H1 (cell line): Measurements from ENCODE around the gene MAPK14. TPM values are rescaled to one million over a fixed set of nuclear protein-coding genes. Genes with fewer than 3 reads are reported as not detected.

Experiments
- CTCF ChIA-PET: fragments of 300-600 bp; sonication (Branson Sonifier 250); formaldehyde crosslinking; loops from one replicate; lab custom pipeline; 2021; ENCODE audit not compliant: partially characterized antibody; lab: Charles Lee
- POLR2A ChIA-PET: fragments of 300-600 bp; sonication (Branson Sonifier 250); formaldehyde crosslinking; loops from one replicate; lab custom pipeline; 2021; ENCODE audit warnings: inconsistent platforms; ENCODE audit not compliant: partially characterized antibody; lab: Charles Lee
- DNase-seq, 2 experiments: peaks; one replicate each; pipeline versions ENCODE4 v3.0.0 to v3.0.0-alpha.2; 2010 to 2022; ENCODE audit warnings: low spot score in 2 of 2, low read depth in 1 of 2, mixed read lengths in 1 of 2
- FAIRE-seq: peaks from 2 replicates; lab custom pipeline; 2011; peaks lifted over from hg19 to GRCh38; lab: Jason Lieb, UNC
- H2AFZ ChIP-seq: 2 replicates; pipeline ENCODE4 v1.8.1; 2012; ENCODE audit warnings: low read length, inconsistent platforms
- H2AK5ac ChIP-seq: 2 replicates; pipeline ENCODE4 v1.6.1; 2013; ENCODE audit warnings: low read depth, low read length
- H2BK120ac ChIP-seq: replicated peaks from 2 replicates; pipeline ENCODE3; 2013; ENCODE audit warnings: low read depth, low read length, inconsistent platforms
- H2BK12ac ChIP-seq: 2 replicates; pipeline ENCODE4 v1.6.1; 2013; ENCODE audit warnings: low read depth, low read length
- H2BK15ac ChIP-seq: 2 replicates; pipeline ENCODE4 v1.6.1; 2013; ENCODE audit warnings: low read length
- H2BK20ac ChIP-seq: 2 replicates; pipeline ENCODE4 v1.6.1; 2013; ENCODE audit warnings: low read length
- H2BK5ac ChIP-seq: 2 replicates; pipeline ENCODE4 v1.6.1; 2013; ENCODE audit warnings: low read depth, low read length
- H3K14ac ChIP-seq: 2 replicates; pipeline ENCODE4 v1.6.1; 2013; ENCODE audit warnings: inconsistent platforms; ENCODE audit not compliant: insufficient read length
- H3K18ac ChIP-seq: 2 replicates; pipeline ENCODE4 v1.6.1; 2013; ENCODE audit warnings: low read length; ENCODE audit errors: extremely low read depth
- H3K23ac ChIP-seq: 2 replicates; pipeline ENCODE4 v1.6.1; 2013; ENCODE audit warnings: inconsistent platforms; ENCODE audit not compliant: insufficient read length
- H3K23me2 ChIP-seq: 2 replicates; pipeline ENCODE4 v1.6.1; 2013; ENCODE audit warnings: low read depth, low read length
- H3K27ac ChIP-seq: 2 replicates; pipeline ENCODE4 v1.6.1; 2011; ENCODE audit warnings: low read depth, low read length, inconsistent platforms
- H3K27me3 ChIP-seq, 4 experiments: replicated peaks in 1 of 4; 1 replicate in 1 of 4; 2 replicates in 3 of 4; pipeline versions ENCODE4 v1.6.1 to v1.8.1; 2011 to 2013; ENCODE audit warnings: low read length in 3 of 4, mild to moderate bottlenecking in 3 of 4, inconsistent platforms in 2 of 4, mixed read lengths in 2 of 4, moderate library complexity in 1 of 4; ENCODE audit not compliant: control insufficient read depth in 3 of 4, insufficient read depth in 3 of 4; ENCODE audit errors: extremely low read depth in 1 of 4
- H3K36me3 ChIP-seq, 4 experiments: 2 replicates each; pipeline versions ENCODE4 v1.6.1 to v1.8.1; 2011 to 2013; ENCODE audit warnings: mild to moderate bottlenecking in 4 of 4, low read length in 3 of 4, moderate library complexity in 2 of 4, control low read depth in 1 of 4, inconsistent platforms in 1 of 4; ENCODE audit not compliant: insufficient read depth in 4 of 4, control insufficient read depth in 2 of 4
- H3K4ac ChIP-seq: replicated peaks from 2 replicates; pipeline ENCODE3; 2013; ENCODE audit warnings: low read length, low read depth, mixed read lengths, inconsistent platforms; ENCODE audit not compliant: insufficient read length
- H3K4me1 ChIP-seq, 4 experiments: replicated peaks in 1 of 4; 1 replicate in 1 of 4; 2 replicates in 3 of 4; pipeline versions ENCODE4 v1.6.1 to v1.8.1; 2011 to 2013; ENCODE audit warnings: low read length in 3 of 4, inconsistent platforms in 2 of 4, mixed read lengths in 1 of 4; ENCODE audit not compliant: insufficient read depth in 4 of 4, control insufficient read depth in 3 of 4
- H3K4me2 ChIP-seq, 2 experiments: 2 replicates each; pipeline versions ENCODE4 v1.6.1 to v1.8.1; 2011 to 2013; ENCODE audit warnings: low read depth in 2 of 2, low read length in 2 of 2, control low read depth in 1 of 2, inconsistent platforms in 1 of 2, mild to moderate bottlenecking in 1 of 2; ENCODE audit not compliant: insufficient read depth in 1 of 2
- H3K4me3 ChIP-seq, 4 experiments: fragments of 200-600, 300-600 bp in 1 of 4; sonication (generic), shearing (Covaris generic), sonication (Bioruptor Twin) in 1 of 4; 2 replicates each; pipeline versions ENCODE4 v1.5.1 to v1.8.1; 2011 to 2016; ENCODE audit warnings: low read length in 4 of 4, low read depth in 3 of 4, control low read depth in 2 of 4, inconsistent platforms in 2 of 4, mild to moderate bottlenecking in 2 of 4, mixed read lengths in 1 of 4, moderate library complexity in 1 of 4; ENCODE audit not compliant: insufficient read depth in 2 of 4; ENCODE audit errors: extremely low read depth in 1 of 4
- H3K56ac ChIP-seq: replicated peaks from 2 replicates; pipeline ENCODE3; 2013; ENCODE audit warnings: low read depth, mild to moderate bottlenecking, mixed read lengths, low read length, inconsistent platforms; ENCODE audit not compliant: insufficient read length
- H3K79me1 ChIP-seq: 2 replicates; pipeline ENCODE4 v1.6.1; 2013; ENCODE audit warnings: low read depth, low read length, control low read depth
- H3K79me2 ChIP-seq, 2 experiments: 2 replicates each; pipeline versions ENCODE4 v1.6.1 to v1.8.1; 2012 to 2013; ENCODE audit warnings: low read length in 2 of 2, mild to moderate bottlenecking in 2 of 2, inconsistent platforms in 1 of 2; ENCODE audit not compliant: insufficient read depth in 2 of 2, control insufficient read depth in 1 of 2
- H3K9ac ChIP-seq, 4 experiments: replicated peaks in 1 of 4; 1 replicate in 1 of 4; 2 replicates in 3 of 4; pipeline versions ENCODE4 v1.6.1 to v1.8.1; 2011 to 2013; ENCODE audit warnings: low read depth in 3 of 4, low read length in 3 of 4, control low read depth in 2 of 4, mild to moderate bottlenecking in 2 of 4, moderate library complexity in 2 of 4, inconsistent platforms in 1 of 4; ENCODE audit errors: extremely low read depth in 1 of 4
- H3K9me3 ChIP-seq, 2 experiments: 2 replicates each; pipeline versions ENCODE4 v1.6.1 to v1.8.1; 2012 to 2013; ENCODE audit warnings: mild to moderate bottlenecking in 2 of 2, moderate library complexity in 2 of 2, control low read depth in 1 of 2, inconsistent platforms in 1 of 2, low read depth in 1 of 2, low read length in 1 of 2, mixed read lengths in 1 of 2; ENCODE audit not compliant: insufficient read depth in 2 of 2
- H4K20me1 ChIP-seq, 2 experiments: replicated peaks in 1 of 2; 2 replicates each; pipeline versions ENCODE3 to v1.8.1; 2011 to 2013; ENCODE audit warnings: inconsistent platforms in 2 of 2, low read length in 2 of 2, mild to moderate bottlenecking in 1 of 2; ENCODE audit not compliant: insufficient read depth in 2 of 2, control insufficient read depth in 1 of 2
- H4K5ac ChIP-seq: 2 replicates; pipeline ENCODE4 v1.6.1; 2013; ENCODE audit warnings: low read length, low read depth, mixed read lengths, inconsistent platforms; ENCODE audit not compliant: insufficient read length
- H4K8ac ChIP-seq: 2 replicates; pipeline ENCODE4 v1.8.0; 2013; ENCODE audit warnings: mild to moderate bottlenecking, moderate library complexity, low read length, inconsistent platforms; ENCODE audit not compliant: insufficient read depth; ENCODE audit errors: extremely low read depth
- H4K91ac ChIP-seq: replicated peaks from 2 replicates; pipeline ENCODE3; 2013; ENCODE audit warnings: low read length, mixed read lengths, inconsistent platforms; ENCODE audit not compliant: insufficient read length
- BACH1 ChIP-seq: IDR thresholded peaks from 2 replicates; pipeline ENCODE4 v1.6.1; 2012; ENCODE audit warnings: low read length, improper control_type of control experiment
- CEBPB ChIP-seq: IDR thresholded peaks from 2 replicates; pipeline ENCODE4 v1.6.1; 2012; ENCODE audit warnings: low read depth, low read length
- CHD1 ChIP-seq: IDR thresholded peaks from 2 replicates; pipeline ENCODE4 v1.6.1; 2012; ENCODE audit warnings: low read depth, low read length, improper control_type of control experiment
- HDAC2 ChIP-seq, 2 experiments: fragments of 300-600 bp in 1 of 2; sonication (generic) in 1 of 2; IDR thresholded peaks; 2 replicates each; pipeline ENCODE4 v1.6.1; 2011 to 2012; ENCODE audit warnings: low read depth in 2 of 2, low read length in 2 of 2, mild to moderate bottlenecking in 2 of 2, moderate library complexity in 2 of 2, borderline replicate concordance in 1 of 2, inconsistent platforms in 1 of 2
- HDAC6 ChIP-seq: IDR thresholded peaks from one replicate; pipeline ENCODE4 v1.7.1; 2012; ENCODE audit warnings: low read depth, mild to moderate bottlenecking, inconsistent platforms, low read length, moderate library complexity
- JUN ChIP-seq: IDR thresholded peaks from 2 replicates; pipeline ENCODE4 v1.6.1; 2011; ENCODE audit warnings: low read depth, mild to moderate bottlenecking, improper control_type of control experiment, low read length
- KDM5A ChIP-seq: fragments of 200-600 bp; IDR thresholded peaks from 2 replicates; pipeline ENCODE4 v1.7.1; 2012; ENCODE audit warnings: mild to moderate bottlenecking, low read length, inconsistent platforms, mixed read lengths
- MAFK ChIP-seq: IDR thresholded peaks from 2 replicates; pipeline ENCODE4 v1.6.1; 2012; ENCODE audit warnings: low read depth, mild to moderate bottlenecking, improper control_type of control experiment, low read length
- POU5F1 ChIP-seq: IDR thresholded peaks from 2 replicates; pipeline ENCODE4 v1.6.1; 2011; ENCODE audit warnings: low read depth, mild to moderate bottlenecking, low read length, moderate library complexity
- RBBP5 ChIP-seq: IDR thresholded peaks from 2 replicates; pipeline ENCODE4 v1.7.1; 2012; ENCODE audit warnings: low read depth, mild to moderate bottlenecking, inconsistent platforms, low read length, moderate library complexity, borderline replicate concordance
- SIN3A ChIP-seq, 2 experiments: IDR thresholded peaks in 1 of 2; conservative IDR thresholded peaks in 1 of 2; 2 replicates each; pipeline ENCODE4 v1.6.1; 2011 to 2012; ENCODE audit warnings: low read length in 2 of 2, improper control_type of control experiment in 1 of 2, low read depth in 1 of 2, mild to moderate bottlenecking in 1 of 2
- SIRT6 ChIP-seq: IDR thresholded peaks from one replicate; pipeline ENCODE4 v1.7.1; 2012; ENCODE audit warnings: low read length, inconsistent platforms
- SP1 ChIP-seq: IDR thresholded peaks from 2 replicates; pipeline ENCODE4 v1.6.1; 2011; ENCODE audit warnings: low read depth, low read length
- TAF1 ChIP-seq: IDR thresholded peaks from 2 replicates; pipeline ENCODE4 v1.6.1; 2011; ENCODE audit warnings: mild to moderate bottlenecking, low read depth, low read length
- WGBS, 2 experiments: shearing (Covaris generic) in 1 of 2; methylation state at CpG; one replicate each; pipeline versions ENCODE4 v1.1.6 to v1.1.7; 2013 to 2015; ENCODE audit warnings: low lambda C conversion rate in 2 of 2, mixed read lengths in 2 of 2, inconsistent platforms in 1 of 2, low coverage in 1 of 2, missing lambda C conversion rate in 1 of 2; ENCODE audit not compliant: insufficient replicate concordance in 2 of 2, insufficient coverage in 1 of 2, insufficient read length in 1 of 2; ENCODE audit errors: extremely low coverage in 1 of 2, missing lambda C conversion rate in 1 of 2; 5-methylcytosine and 5-hydroxymethylcytosine counted together
- polyA plus RNA-seq, 7 experiments: library from polyadenylated mRNA; depleted of rRNA in 3 of 7; stranded (reverse) in 5 of 7; unstranded in 2 of 7; fragments of >200 nt in 5 of 7; fragments of 200-250 nt in 2 of 7; gene quantifications; 1 replicate in 5 of 7; 2 replicates in 1 of 7; 4 replicates in 1 of 7; pipeline versions ENCODE4 v1.2.1 to v1.2.3, GENCODE V29; 2011 to 2013; ENCODE audit warnings: missing spikeins in 2 of 7, mixed read lengths in 2 of 7
- total RNA-seq: library from RNA; stranded (reverse); fragmentation: NEBNext Ultra II Directional; extraction: Animal tissue kit (Norgen Biotek cat#: 25700); gene quantifications from 2 replicates; pipeline ENCODE4 v1.2.1, GENCODE V29; 2021

MAPK14 gene
- total and polyA plus RNA-seq, 2 of the 8 experiments (the other 6 are each of a cell fraction or from before 2014, with no cell fraction given), result 18.1 to 39.3 TPM

DNA sequence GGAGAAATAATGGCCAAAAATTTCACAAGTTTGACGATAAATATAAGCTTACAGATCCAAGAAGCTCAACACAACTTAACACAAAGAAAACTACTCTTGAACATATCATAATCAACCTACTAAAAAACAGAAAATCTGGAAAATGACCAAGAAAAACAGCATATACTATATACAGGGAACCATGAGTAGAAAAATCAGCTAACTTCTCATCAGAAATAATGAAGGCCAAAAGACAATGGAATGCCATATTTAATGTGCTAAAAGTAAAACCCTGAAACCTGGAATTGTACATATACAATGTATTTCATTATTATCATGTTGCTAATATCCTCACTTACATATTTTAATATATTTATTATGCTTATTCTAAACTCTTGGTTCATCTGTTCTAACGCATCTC lies 128.1 kb downstream of the MAPK14 start:
- FAIRE-seq (no peak), DNase-seq (no peak)
- WGBS, 2 experiments, result 94% methylated on average over 2 of the region's 2 CpGs; no CpG with 5 or more reads in 1 of the 2 experiments
- Histone ChIP-seq H3K36me3 (no peaks in the 10 kb centered on the region), H3K27me3 (no peaks in the 10 kb centered on the region), H3K4me2 (no peak overlapping the region), H3K4ac (no peak overlapping the region), H3K23me2 (no peaks in the 10 kb centered on the region; the same call in 1 of the 2 replicates), H3K9me3 (peaks cover 0 to 5% of the 10 kb centered on the region in 2 experiments; a peak in 1 of 4 replicates), H3K14ac (no peak overlapping the region), H2AK5ac (no peak overlapping the region), H3K27ac (no peak overlapping the region), H4K5ac (no peak overlapping the region), H2BK5ac (no peak overlapping the region), H3K18ac (no peak overlapping the region), H3K4me3 (no peak overlapping the region), H3K79me2 (no peaks in the 10 kb centered on the region), H3K56ac (no peak overlapping the region), H3K79me1 (no peaks in the 10 kb centered on the region), H3K9ac (no peak overlapping the region), H4K8ac (no peak overlapping the region), H4K20me1 (no peaks in the 10 kb centered on the region), H2BK120ac (no peak overlapping the region), H2BK12ac (no peak overlapping the region), H2BK20ac (no peak overlapping the region), H3K4me1 (no peaks in the 10 kb centered on the region), H2AFZ (no peak overlapping the region), H3K23ac (no peak overlapping the region), H4K91ac (no peak overlapping the region), H2BK15ac (no peak overlapping the region)
- CTCF ChIA-PET, result interaction anchor here (1.3 kb wide), 1 partner anchor 16 kb away, joined by 5 read pairs; no protein-coding TSS in a partner anchor
- POLR2A ChIA-PET, result no interaction called here
- TF ChIP-seq SIRT6 (no peak), TAF1 (no peak), BACH1 (no peak), CHD1 (no peak), POU5F1 (no peak), RBBP5 (no peak), SP1 (no peak), HDAC6 (no peak), KDM5A (no peak), CEBPB (no peak), MAFK (no peak), SIN3A (conservative IDR thresholded peaks at IDR 0.05 in 1 of 2, IDR thresholded peaks at IDR 0.05 in 1 of 2; ENCODE audit: low read depth in 1 of 2, low read length in 2 of 2) (no peak), JUN (no peak), HDAC2 (IDR thresholded peaks at IDR 0.05; ENCODE audit: borderline replicate concordance in 1 of 2, low read depth in 2 of 2, low read length in 2 of 2) (no peak)
